Fibroblast of skin of left quadriceps (primary cell): Measurements from ENCODE around the gene ZNF33A.
"Not testable (repeated sequence)": the region's sequence is repeated elsewhere in the genome, so short reads cannot be mapped to it uniquely, and the experiment has no call there.

Experiments used
- DNase-seq, 2 experiments: peaks; one replicate each; pipeline ENCODE4 v3.0.0-alpha.2; 2013; ENCODE audit warnings: low read depth in 2 of 2

The ZNF33A gene

GRCh38 chr10:38010119-38010903 lies at the start of gene ZNF33A:
ZNF33A (plus strand) TSS chr10:38010675; CDS start chr10:38012342, 1,667 bp downstream.
- DNase-seq, result peak; percentile 75 to 77

GRCh38 chr10:37965006-37965405 lies 45.5 kb upstream of the ZNF33A start:
- DNase-seq, result no peak

- DNase-seq, result no peak
These were observed 38.1 kb upstream of the ZNF33A start for GRCh38 chr10:37972396-37972795.

GRCh38 chr10:37975401-37975991 lies 35.0 kb upstream of the ZNF33A start:
- DNase-seq, result no peak

GRCh38 chr10:37976091-37976879 lies 34.2 kb upstream of the ZNF33A start, which contains the start of gene ZNF25:
ZNF25 (minus strand) TSS chr10:37976647; CDS start chr10:37971722, 4,925 bp downstream.
- peak; percentile 96 for DNase-seq

GRCh38 chr10:37976880-37977203 lies 33.6 kb upstream of the ZNF33A start:
- DNase-seq, result no peak

- no peak for DNase-seq
These were observed 18.8 kb upstream of the ZNF33A start for GRCh38 chr10:37991655-37992054.

GRCh38 chr10:37992083-37992482 lies 18.4 kb upstream of the ZNF33A start:
- DNase-seq, result no peak

- not testable (repeated sequence) for DNase-seq
These were observed 11.6 kb upstream of the ZNF33A start for GRCh38 chr10:37998920-37999319.

GRCh38 chr10:38000474-38000873 lies 10.0 kb upstream of the ZNF33A start:
- not testable (repeated sequence) for DNase-seq

GRCh38 chr10:38003026-38003425 lies 7.4 kb upstream of the ZNF33A start:
- no peak for DNase-seq

GRCh38 chr10:38003588-38003987 lies 6.9 kb upstream of the ZNF33A start:
- DNase-seq, result no peak

- DNase-seq, result no peak
These were observed 2.9 kb upstream of the ZNF33A start for GRCh38 chr10:38007551-38007950.

- no peak for DNase-seq
These were observed 2.5 kb upstream of the ZNF33A start for GRCh38 chr10:38007991-38008390.

- DNase-seq, result no peak
These were observed 5.9 kb downstream of the ZNF33A start for GRCh38 chr10:38016354-38016753.

GRCh38 chr10:38019124-38019523 lies 8.6 kb downstream of the ZNF33A start:
- not testable (repeated sequence) for DNase-seq

GRCh38 chr10:38025283-38025682 lies 14.8 kb downstream of the ZNF33A start:
- no peak for DNase-seq

- DNase-seq, result no peak
These were observed 17.5 kb downstream of the ZNF33A start for GRCh38 chr10:38027986-38028385.

- no peak for DNase-seq
These were observed 22.4 kb downstream of the ZNF33A start for GRCh38 chr10:38032886-38033285.

- no peak for DNase-seq
These were observed 27.8 kb downstream of the ZNF33A start for GRCh38 chr10:38038107-38038931.

- no peak for DNase-seq
These were observed 28.4 kb downstream of the ZNF33A start for GRCh38 chr10:38038932-38039245.

GRCh38 chr10:38043516-38043915 lies 33.0 kb downstream of the ZNF33A start:
- no peak for DNase-seq
